Tongue (tissue), 2 donors: Measurements from ENCODE around the gene CHST11. TPM values are rescaled to one million over a fixed set of nuclear protein-coding genes. Genes with fewer than 3 reads are reported as not detected.
"Not testable (repeated sequence)": the region's sequence is repeated elsewhere in the genome, so short reads cannot be mapped to it uniquely, and the experiment has no call there.

ENCODE experiments used
- DNase-seq: peaks from one replicate; pipeline ENCODE4 v3.0.0-alpha.2; 2015
- total RNA-seq: library from RNA; depleted of rRNA; stranded (reverse); fragments of >200 nt; gene quantifications from one replicate; pipeline ENCODE4 v1.2.3, GENCODE V29; 2014

CHST11 gene
- total RNA-seq, 1 donor from 2014 or later, result 5.8 TPM

DNA sequence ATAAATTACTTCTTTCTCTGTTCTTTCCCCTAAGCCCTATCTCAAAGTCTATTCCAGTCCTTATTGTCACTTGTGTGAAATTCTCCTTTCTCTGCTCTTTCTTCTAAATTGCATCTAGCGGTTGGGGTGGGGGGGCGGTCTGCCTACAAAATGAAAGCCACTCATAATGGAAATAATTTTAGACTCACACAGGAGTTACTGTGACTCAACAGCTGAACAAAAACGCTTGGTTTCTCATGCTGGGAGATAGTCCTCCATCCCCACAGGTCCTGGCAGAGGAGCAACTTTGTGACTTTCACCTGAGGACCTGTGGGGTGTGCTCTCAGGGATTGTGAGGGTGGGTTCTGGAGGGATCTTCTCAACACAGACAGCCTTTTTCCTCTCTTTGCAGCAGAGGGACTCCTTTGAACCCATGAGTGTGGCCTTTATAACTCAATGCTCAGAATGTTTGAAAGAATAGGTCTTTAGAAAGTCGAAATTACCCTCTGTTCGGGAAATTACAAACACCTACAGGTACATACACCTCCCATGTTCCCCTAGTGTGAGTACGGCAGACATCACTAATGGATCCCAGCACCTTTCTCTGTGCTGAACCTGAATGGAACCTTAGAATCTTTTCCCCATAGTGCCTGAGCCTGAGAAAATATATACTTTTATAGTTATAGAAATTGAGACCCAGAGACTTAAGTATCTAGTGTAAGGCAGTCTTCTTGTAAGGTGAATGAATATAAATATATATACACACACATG is 109.7 kb downstream of the CHST11 start:
- DNase-seq, result no peak

DNA sequence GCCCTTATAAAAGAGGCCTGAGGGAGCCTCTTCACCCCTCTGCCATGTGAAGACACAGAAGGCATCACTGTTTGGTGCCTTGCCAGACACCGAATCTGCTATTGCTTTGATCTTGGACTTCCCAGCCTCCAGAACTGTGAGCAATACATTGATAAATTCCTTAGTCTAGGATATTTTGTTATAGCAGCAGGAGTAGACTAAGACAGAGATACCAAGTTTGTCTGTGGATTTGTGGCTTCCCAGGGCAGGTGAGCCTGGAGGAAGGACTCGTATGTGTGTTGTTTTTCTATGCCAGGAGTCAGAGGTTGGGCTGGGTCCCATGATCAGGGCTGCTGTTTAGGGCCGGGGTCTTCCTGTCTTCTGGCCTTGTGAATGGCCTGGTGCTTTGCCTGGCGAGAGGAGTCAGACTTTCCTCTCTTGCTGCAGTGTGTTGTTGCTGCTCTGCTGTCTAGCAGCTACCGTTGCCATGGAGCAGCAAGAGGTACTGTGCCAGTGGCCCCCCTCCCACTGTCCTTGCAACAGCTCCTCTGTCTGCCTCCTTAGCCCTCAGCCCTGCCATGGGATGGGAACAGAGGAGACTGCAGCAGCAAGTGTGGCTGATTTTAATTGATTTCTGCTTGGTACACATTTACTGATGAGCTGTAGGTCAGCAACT is 111.2 kb downstream of the CHST11 start:
- no peak for DNase-seq

DNA sequence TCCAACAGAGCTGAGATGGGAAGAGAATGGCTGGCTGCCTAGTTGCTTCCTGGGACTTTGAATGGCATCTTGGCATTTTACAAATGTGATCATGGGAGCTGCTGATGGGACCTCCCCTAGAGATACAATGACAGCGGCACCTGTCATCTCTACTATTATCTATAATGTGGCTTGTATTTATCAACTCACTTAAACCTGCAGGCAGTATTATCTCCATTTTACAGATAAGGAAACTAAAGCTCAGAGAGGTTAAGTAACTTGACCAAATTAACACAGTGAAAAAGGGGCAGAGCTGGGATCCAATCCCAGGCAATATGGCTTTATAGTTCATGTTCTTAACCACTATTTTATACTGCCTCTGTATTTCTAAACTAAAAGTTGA is 111.7 kb downstream of the CHST11 start:
- DNase-seq, result no peak

DNA sequence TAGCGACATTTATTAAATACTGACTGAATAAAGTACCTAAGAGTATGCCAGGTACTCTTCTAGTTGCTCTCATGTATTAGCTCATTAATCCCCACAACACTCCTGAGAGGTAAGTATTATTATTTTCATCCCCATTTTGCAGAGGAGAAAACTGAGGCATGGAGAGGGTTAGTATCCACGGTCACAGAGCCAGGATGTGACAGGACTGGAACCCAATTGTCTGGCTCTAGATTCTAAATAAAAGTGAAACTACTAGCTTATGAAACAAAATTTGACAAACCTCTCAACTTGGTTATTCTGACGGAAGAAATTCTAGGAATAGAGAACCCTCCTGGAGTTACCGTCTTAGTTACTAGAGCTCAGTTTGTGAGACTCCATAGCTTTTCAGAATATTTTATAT is 112.2 kb downstream of the CHST11 start:
- DNase-seq, result no peak

DNA sequence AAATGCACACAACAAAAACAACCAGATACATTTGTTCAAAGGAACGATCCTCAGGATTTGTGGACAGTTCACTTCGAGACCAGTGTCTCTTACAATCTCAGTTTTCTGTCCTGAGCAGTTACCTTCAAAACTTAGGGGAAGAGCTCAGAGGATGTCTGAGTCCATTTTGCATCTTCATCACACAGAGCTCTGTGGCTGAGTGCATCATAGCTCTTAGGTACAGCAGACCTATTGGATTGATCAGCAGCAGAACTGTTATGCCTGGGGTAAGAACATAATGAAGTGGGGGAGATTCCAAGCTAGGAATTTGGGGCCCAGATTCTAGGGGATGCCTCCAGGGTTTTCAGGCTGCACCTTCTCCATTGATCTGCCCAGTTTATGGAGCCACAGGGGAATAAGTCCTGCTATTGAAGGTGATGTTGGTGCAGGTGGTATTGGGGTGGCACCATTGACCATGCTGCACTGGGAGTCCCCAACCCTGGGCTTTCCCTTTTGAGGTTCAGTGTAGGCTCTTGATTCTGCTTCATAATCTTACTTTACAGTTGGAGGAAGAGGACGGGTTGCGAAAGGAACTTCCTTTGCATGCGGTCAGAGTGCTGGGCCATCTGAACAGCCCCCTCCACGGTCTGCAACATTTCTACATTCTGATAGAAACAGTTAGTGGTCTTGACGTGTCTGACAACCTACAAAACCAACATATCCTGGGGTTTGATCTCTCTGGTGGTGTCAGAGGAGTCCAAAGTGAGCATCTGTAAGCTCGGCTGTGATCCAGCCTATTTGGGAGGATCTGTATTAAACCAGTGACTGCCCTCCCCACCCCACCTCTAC is 112.8 kb downstream of the CHST11 start:
- DNase-seq, result no peak

DNA sequence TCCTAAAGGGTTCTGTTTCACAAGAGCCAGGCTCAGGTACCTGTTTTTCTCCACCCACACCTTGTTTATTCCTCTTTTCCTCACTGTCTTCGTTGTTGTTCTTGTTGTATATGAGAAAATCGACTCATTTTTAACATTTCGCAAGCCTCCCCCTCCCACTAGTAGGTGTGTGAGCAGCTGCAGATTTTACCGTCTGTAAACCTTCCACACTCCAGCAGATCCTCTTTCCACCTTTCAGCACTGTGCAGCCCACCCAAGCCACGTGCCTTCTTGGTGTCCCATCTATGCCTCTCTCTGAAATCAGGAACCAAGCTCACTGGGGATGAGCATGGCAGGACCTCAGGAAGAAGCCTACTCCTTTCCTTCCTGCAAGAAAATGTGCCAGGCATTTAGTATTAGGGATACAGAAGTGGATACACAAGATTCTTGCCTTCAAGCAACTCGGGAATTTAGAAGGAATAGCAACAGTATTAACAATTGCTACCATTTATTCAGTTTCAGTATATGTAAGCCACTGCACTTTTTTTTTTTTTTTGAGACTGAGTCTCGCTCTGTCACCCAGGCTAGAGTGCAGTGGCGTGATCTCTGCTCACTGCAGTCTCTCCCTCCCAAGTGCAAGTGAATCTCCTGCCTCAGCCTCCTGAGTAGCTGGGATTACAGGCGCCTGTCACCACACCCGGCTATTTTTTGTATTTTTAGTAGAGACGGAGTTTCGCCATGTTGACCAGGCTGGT is 113.6 kb downstream of the CHST11 start:
- no peak for DNase-seq

DNA sequence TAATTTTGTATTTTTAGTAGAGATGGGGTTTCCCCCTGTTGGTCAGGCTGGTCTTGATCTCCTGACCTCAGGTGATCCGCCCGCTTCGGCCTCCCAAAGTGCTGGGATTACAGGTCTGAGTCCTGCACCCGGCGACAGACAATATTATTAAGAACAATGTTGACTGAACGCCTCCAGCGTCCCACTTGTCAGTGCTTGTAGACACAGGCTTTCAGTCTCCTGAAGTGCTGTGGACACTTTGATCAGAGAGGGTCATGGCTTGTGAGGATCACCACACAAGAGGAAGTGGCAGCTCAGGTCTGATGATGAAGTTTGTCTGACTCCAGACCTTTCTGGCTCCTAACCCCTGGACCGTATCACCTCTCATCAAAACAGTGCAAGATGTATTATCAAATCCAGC is 114.6 kb downstream of the CHST11 start:
- DNase-seq, result no peak

DNA sequence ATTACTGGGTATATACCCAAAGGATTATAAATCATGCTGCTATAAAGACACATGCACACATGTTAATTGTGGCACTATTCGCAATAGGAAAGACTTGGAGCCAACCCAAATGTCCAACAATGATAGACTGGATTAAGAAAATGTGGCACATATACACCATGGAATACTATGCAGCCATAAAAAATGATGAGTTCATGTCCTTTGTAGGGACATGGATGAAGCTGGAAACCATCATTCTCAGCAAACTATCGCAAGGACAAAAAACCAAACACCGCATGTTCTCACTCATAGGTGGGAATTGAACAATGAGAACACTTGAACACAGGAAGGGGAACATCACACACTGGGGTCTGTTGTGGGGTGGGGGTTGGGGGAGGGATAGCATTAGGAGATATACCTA is 117.6 kb downstream of the CHST11 start:
- not testable (repeated sequence) for DNase-seq

DNA sequence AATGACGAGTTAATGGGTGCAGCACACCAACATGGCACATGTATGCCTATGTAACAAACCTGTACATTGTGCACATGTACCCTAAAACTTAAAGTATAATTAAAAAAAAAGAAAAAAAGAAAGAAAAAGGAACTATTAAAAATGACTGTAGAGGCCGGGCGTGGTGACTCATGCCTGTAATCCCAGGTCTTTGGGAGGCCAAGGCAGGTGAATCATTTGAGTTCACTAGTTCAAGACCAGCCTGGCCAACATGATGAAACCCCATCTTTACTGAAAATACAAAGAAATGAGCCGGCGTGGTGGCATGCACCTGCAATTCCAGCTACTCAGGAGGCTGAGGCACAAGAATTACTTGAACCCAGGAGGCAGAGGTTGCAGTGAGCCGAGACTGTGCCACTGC is 118.0 kb downstream of the CHST11 start:
- DNase-seq, result not testable (repeated sequence)

DNA sequence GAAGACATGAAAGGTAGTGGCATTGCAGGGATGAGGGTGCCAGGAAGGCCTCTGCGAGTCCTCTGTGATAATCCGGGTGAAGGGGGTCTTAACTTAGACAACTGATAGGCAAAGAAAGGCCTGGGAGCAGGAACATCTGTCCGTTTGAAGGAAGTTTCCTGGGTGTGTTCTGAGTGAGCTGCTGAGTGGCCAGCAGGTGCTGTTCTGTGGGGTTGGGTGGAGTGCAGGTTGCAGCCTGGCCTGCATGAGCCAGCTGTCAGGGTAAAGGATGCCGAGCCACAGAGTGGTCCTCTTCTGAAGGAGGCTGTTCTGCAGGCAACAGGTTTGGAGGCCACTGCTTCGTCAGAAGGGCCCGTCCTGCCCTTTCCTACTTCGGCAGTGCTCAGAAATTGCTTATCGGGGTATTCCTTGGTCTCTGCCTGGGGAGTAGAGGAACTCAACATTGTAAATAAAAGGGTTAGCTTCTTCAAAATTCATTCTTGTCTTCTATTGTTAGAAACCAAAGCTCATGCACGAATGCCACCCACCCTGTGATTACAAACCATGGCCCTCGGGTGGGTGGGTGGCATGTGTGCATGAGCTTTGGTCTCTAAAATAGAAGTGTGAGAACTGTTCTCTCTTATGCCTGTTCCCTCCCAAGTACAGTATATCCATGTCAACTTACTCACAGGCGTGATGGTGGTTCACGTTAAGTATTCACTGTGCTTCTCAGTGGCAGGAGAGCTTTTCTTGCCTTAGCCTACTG is 118.9 kb downstream of the CHST11 start:
- DNase-seq, result no peak

DNA sequence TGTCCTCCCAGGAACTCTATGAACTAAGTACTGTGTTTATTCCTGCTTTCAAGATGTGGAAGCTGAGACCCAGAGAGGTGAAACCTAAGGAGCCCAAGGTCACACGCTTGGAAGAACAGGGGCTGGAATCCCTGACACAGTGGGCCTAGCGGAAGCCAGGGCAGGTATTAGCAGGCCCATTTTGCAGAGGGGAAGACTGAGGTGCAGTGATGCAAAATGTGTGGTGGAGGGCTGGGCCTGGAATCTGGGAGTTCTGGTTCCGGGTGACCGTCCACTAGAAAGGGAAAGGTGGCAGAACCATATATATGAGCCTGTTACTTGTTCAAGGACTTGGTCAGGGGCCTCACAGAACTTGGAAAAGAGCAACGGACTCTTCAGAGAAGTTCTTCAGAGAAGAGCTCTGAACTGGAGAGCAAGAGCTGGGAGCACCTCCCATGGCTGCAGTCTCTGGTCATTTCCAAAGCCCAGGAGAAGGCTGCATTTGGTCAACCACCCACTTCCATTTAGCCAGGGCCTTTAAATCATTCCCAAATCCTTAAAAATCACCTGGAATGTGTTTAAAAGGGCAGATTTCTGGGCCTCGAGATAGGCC is 119.5 kb downstream of the CHST11 start:
- no peak for DNase-seq

DNA sequence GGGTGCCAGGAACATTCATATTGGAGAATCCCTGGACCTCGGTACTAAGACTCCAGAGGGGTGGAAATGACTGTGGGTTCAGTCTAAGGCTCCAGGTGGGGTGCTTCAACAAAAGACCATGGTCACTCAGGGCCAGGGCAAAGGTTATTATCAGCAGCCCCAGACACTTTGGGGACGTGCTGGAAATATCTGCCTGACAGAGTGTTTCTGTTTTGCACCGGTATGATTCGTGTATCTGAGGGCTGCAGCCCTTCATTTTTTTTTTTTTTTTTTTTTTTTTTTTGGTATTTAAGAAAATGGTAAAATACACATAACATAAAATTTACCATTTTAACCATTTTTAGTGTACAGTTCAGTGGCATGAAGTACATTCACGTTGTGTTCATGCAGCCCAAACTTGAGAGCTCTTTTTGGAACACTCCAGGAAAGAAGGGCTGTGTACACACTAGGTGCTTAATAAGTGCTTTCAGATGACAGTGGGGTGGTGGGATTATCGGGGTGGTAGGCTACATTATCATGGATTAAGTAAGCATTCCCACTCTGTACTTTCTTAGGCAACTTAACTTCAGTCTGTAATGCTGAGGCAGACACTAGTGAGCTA is 120.3 kb downstream of the CHST11 start:
- DNase-seq, result no peak

DNA sequence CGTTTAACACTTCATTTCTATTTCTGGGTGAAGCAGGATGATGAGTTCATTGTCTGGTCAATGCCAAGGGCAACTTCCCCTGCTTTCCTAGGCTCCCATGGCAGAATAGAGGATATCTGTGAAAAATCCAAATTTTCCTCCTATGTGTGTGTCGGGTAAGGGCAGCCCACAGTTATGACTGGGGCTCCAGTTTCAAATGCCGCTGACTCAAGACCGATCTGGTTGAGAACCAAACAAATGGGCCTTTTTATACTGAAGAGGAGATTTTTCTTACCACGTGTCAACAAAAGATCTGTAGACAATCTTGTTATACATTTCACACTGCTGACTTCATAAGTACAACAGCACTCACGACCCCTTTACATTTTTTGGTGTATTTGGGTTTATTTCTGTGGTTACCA is 120.8 kb downstream of the CHST11 start:
- DNase-seq, result no peak

DNA sequence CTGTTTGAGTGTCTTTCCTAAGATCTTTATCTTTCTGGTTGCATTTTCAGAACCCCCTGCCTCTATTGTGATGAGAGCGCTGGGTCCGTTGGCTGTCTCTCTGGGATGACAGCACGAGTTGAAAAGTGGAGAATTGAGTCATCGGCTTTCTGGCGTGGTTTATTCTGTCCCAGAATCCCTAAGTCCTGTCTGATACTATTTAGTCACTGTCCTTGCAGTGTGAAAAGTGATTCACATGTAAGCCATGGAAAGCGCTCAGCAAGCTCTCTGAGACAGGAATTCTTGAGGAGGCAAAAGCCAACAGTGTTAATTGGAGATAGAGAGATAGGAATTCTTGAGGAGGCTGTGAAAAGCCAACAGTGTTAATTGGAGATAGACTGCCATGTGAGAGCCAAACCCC is 121.7 kb downstream of the CHST11 start:
- no peak for DNase-seq

DNA sequence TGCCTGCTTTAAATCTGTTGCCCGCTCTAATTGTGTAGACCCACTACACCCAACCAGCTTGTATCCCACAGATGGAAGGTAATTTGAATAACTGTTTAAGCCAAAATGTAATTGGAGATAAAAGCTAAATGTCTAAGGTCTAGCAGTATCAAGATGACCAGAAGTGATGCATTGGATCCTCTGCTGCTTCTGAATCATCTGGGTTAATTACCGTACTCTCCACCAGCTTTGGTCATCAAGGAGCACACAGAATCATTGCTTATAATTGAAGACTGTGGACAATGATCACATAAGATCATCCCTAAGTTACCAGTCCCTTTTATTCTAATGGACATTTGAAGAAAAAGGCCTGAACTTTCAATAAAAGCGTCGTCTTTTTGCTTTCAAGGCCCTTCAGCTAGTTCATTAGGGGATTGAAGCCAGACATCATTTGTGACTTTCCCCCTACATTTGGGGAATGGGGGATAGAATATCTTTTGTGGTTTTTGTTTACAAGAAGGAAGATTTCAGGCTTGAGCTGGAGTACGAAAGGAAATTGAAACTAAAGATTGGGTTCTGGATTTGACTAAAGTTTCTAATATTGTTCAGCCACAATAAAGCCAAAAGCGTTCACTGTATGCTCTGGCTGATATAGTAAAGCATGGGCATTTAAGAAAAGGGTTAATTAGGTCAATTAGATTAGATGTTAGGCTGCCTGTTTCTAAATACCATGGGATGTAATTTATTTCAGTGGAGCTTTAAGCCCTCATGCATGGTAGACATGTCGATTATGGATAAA is 123.2 kb downstream of the CHST11 start:
- no peak for DNase-seq

DNA sequence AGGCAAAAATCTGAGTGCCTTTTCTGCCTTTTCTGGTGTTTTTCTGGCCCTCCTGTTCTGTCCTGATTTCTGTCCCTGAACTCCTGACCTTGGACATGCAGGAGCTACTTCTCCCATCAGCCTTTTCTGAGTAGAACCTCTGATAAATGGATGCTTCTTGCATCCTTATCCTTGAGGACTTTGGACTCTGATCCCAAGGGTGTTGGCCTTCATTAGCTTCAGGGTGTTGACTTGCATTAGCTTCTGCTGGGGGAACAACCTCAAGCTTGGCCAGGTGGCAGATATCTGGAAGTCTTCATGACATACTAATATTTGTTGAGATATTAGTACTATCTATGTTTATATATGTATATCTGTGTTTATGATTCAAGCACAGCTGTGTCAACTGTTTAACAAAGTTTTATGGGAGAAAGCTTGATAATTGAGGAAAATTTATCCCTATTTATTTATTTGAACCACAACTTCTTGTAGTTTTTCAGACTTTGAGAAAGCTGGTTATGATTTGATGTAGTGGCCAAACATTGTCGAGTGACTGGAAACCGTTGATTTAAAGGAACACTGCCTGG is 124.3 kb downstream of the CHST11 start:
- no peak for DNase-seq

DNA sequence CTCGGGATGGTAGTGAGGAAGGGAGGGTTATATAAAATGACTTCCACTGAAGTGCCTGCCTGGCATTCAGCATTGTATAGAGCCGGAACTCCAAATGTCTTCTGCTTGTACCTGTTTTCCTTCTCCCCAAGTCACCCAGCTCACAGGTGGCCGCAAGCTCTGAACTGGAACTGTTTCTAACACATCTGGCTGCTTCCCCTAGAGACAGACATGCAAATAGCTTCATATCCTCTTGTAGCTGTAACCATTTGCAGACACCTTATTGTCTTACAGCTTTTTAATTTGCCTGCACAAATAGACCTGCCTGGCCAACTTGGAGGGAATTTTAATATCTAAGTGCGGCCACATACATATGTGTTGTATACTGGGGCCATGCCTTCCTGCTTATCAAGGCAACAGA is 126.0 kb downstream of the CHST11 start:
- DNase-seq, result peak; percentile 47

DNA sequence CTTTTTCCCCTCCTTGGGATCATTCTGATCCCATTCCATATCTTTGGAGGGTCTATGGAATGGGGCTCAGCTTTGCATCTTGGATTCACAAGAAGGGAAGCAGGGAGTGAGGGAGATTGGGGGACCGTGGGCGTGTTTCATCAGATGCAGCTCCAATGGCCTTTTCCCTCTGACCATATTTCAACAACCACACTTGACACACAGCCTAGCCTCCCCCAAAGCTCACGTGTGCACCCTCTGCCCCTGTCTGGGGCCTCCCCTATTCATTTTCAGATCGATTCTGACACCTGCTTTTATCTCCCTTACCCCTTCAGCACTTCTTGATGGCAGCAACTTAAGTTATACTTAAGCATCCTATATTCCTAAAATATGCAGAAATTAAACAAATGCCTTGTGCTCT is 126.6 kb downstream of the CHST11 start:
- no peak for DNase-seq

DNA sequence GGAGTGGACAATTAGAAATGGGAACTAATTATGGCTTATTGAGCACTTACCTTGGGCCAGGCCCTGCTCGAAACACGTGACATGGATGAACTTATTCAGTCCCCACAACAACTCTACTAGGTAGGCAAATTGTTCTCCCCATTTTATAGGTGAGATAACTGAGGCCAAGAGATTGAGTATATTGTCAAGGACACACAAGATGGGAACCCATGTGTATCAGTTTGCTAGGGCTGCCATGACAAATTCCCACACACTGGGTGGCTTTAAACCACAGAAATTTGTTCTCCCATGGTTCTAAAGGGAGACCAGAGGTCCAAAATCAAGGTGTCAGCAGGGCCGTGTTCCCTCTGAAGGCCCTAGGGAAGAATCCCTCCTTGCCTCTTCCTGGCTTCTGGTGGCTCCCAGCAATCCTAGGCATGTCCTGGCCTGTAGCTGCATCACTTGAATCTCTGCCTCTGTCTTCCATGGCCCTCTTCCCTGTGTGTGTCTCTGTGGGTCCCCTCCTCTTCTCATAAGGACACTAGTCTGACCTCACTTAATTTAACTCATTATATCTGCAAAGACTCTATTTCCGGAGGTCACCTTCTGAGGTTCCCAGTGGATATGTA is 128.8 kb downstream of the CHST11 start:
- DNase-seq, result no peak
